Esophagus squamous epithelium (tissue), 5 donors: ENCODE measurements around the gene SEPHS2. TPM values are rescaled to one million over a fixed set of nuclear protein-coding genes. Genes with fewer than 3 reads are reported as not detected.

Experiments
- DNase-seq: peaks from one replicate; lab custom pipeline; 2025; lab: John Stamatoyannopoulos, UW
- H3K27ac ChIP-seq, 4 donors: fragments of 200-600 bp; sonication (generic); one replicate each; pipeline ENCODE4 v1.5.1; 2016 to 2019; ENCODE audit warnings: mild to moderate bottlenecking in 1 of 4
- H3K27me3 ChIP-seq, 4 donors: fragments of 200-600 bp; sonication (generic); 1 replicate in 3 of 4; 2 replicates in 1 of 4; pipeline versions ENCODE4 v1.5.1 to v1.6.0; 2017 to 2021; ENCODE audit warnings: antibody characterized with exemption in 1 of 4
- H3K36me3 ChIP-seq, 3 donors: fragments of 200-600 bp; sonication (generic); one replicate each; pipeline ENCODE4 v1.5.1; 2016 to 2019
- H3K4me1 ChIP-seq, 3 donors: fragments of 200-600 bp; sonication (generic); one replicate each; pipeline ENCODE4 v1.5.1; 2017 to 2019
- H3K4me3 ChIP-seq, 4 donors: fragments of 200-600 bp; sonication (generic); 1 replicate in 3 of 4; 2 replicates in 1 of 4; pipeline ENCODE4 v1.5.1; 2016 to 2019; ENCODE audit warnings: mild to moderate bottlenecking in 2 of 4, moderate library complexity in 1 of 4
- H3K9me3 ChIP-seq, 3 donors: fragments of 200-600 bp; sonication (generic); one replicate each; pipeline ENCODE4 v1.5.1; 2016 to 2019
- CTCF ChIP-seq, 6 experiments: fragments of 450-650 bp in 4 of 6; fragments of 200-600 bp in 2 of 6; sonication (generic) in 2 of 6; IDR thresholded peaks; one replicate each; pipeline ENCODE4 v1.5.1; 2016 to 2019; ENCODE audit warnings: antibody characterized with exemption in 6 of 6, mild to moderate bottlenecking in 4 of 6, moderate library complexity in 4 of 6
- POLR2A ChIP-seq, 4 donors: fragments of 450-650 bp; IDR thresholded peaks; one replicate each; pipeline ENCODE4 v1.6.1; 2017; ENCODE audit warnings: antibody characterized with exemption in 4 of 4, mild to moderate bottlenecking in 4 of 4, moderate library complexity in 3 of 4
- WGBS, 2 donors: methylation state at CpG; one replicate each; pipeline ENCODE4 v1.1.5; 2018; 5-methylcytosine and 5-hydroxymethylcytosine counted together
- intact Hi-C: fragments of 100-400 bp; cut with DNase I; formaldehyde crosslinking; loops from one replicate; pipeline ENCODE4 v1.15.0; 2022
- total RNA-seq, 4 donors: library from RNA; depleted of rRNA; stranded (reverse); fragments of >200 nt; gene quantifications; one replicate each; pipeline ENCODE4 v1.1.0, GENCODE V29; 2016
- donor health status: DM: yes; HTN: yes; CAD: no.

SEPHS2 gene
- total RNA-seq, 4 donors from 2014 or later: 17.7 to 23.5 (median 19.7) TPM

GRCh38 chr16:30407102-30407803 lies 38.4 kb downstream of the SEPHS2 start, which contains the start of gene ZNF771:
Gene ZNF771 (plus strand): TSS chr16:30407606. CDS start chr16:30408054, 448 bp downstream.
- H3K4me3 ChIP-seq: peak within 1 kb of the TSS; percentile 63 to 90 (median 68)
- 0 to 1% methylated on average over 17 to 22 of the region's 65 CpGs for WGBS, 2 donors
- peaks cover 14 to 32% (median 26%) of the 10 kb centered on the region in 3 donors for H3K4me1 ChIP-seq
- H3K27ac ChIP-seq: peak within 1 kb of the TSS; percentile 85 to 95 (median 89)
- DNase-seq: peak; percentile 51
- peak in 2 of 6 experiments; percentile 6 to 19 for TF ChIP-seq CTCF (IDR thresholded peaks at IDR 0.05)
- peak in 2 of 4 donors; percentile 54 to 62 for TF ChIP-seq POLR2A (IDR thresholded peaks at IDR 0.05)
- H3K9me3 ChIP-seq: no peaks in the 10 kb centered on the region
- no peaks in the 10 kb centered on the region for H3K27me3 ChIP-seq
- intact Hi-C loops: no loop called here
- peaks cover 0 to 11% (median 0%) of the 10 kb centered on the region in 3 donors for H3K36me3 ChIP-seq

- no peak for TF ChIP-seq CTCF (IDR thresholded peaks at IDR 0.05)
- TF ChIP-seq POLR2A (IDR thresholded peaks at IDR 0.05): no peak
- intact Hi-C loops: no loop called here
- WGBS, 2 donors: 13 to 23% methylated on average over 14 of the region's 14 CpGs
Observed at GRCh38 chr16:30406795-30407101, 38.9 kb downstream of the SEPHS2 start.

GRCh38 chr16:30401768-30402425 lies 43.8 kb downstream of the SEPHS2 start:
- 71 to 79% methylated on average over 8 of the region's 8 CpGs for WGBS, 2 donors
- no peaks in the 10 kb centered on the region for H3K9me3 ChIP-seq
- H3K4me3 ChIP-seq: no peak overlapping the region
- peaks cover 0 to 18% (median 0%) of the 10 kb centered on the region in 3 donors for H3K36me3 ChIP-seq
- no peaks in the 10 kb centered on the region for H3K27me3 ChIP-seq
- H3K4me1 ChIP-seq: peaks cover 0 to 45% (median 14%) of the 10 kb centered on the region in 3 donors
- TF ChIP-seq POLR2A (IDR thresholded peaks at IDR 0.05): no peak
- no peak for TF ChIP-seq CTCF (IDR thresholded peaks at IDR 0.05)
- DNase-seq: no peak
- intact Hi-C loops: no loop called here
- no peak overlapping the region for H3K27ac ChIP-seq

More at GRCh38 chr16:30406795-30407101, 38.9 kb downstream of the SEPHS2 start:
- H3K36me3 ChIP-seq: peaks cover 0 to 6% (median 0%) of the 10 kb centered on the region in 3 donors
- H3K27ac ChIP-seq: peak overlapping the region; percentile 85 to 95 (median 89)
- H3K4me1 ChIP-seq: peaks cover 14 to 32% (median 26%) of the 10 kb centered on the region in 3 donors
- DNase-seq: no peak
- no peaks in the 10 kb centered on the region for H3K27me3 ChIP-seq
- H3K9me3 ChIP-seq: no peaks in the 10 kb centered on the region
- peak overlapping the region; percentile 63 to 90 (median 68) for H3K4me3 ChIP-seq

GRCh38 chr16:30399435-30400186 lies 46.1 kb downstream of the SEPHS2 start:
- no peak for TF ChIP-seq POLR2A (IDR thresholded peaks at IDR 0.05)
- no peak for TF ChIP-seq CTCF (IDR thresholded peaks at IDR 0.05)
- H3K4me1 ChIP-seq: peaks cover 5 to 58% (median 22%) of the 10 kb centered on the region in 3 donors
- H3K27me3 ChIP-seq: no peaks in the 10 kb centered on the region
- peak overlapping the region; percentile 83 to 90 (median 87) for H3K27ac ChIP-seq
- WGBS, 2 donors: 10 to 19% methylated on average over 6 to 10 of the region's 12 CpGs
- no peaks in the 10 kb centered on the region for H3K9me3 ChIP-seq
- no peak for DNase-seq
- intact Hi-C loops: no loop called here
- H3K4me3 ChIP-seq: peak overlapping the region; percentile 63 to 67 (median 65)
- H3K36me3 ChIP-seq: peaks cover 0 to 18% (median 0%) of the 10 kb centered on the region in 3 donors
